ENCODE data around the gene HNRNPH2. TPM values are rescaled to one million over a fixed set of nuclear protein-coding genes. Genes with fewer than 3 reads are reported as not detected.

HNRNPH2 gene
- total and polyA plus RNA-seq, 2 experiments from 2014 or later = 59.2 to 80.1 TPM

- TF ChIP-seq REST (IDR thresholded peaks at IDR 0.05; ENCODE audit: unreplicated experiment) = no peak
- TF ChIP-seq CTCF (conservative IDR thresholded peaks at IDR 0.05; ENCODE audit: low read depth in 2 of 2) = peak; percentile 63 to 66
- Mint-ChIP-seq H3K27me3 (ENCODE audit: insufficient read depth, low read depth, poor library complexity) (peaks cover 10% of the 10 kb centered on the region), H3K4me1 (peaks cover 31% of the 10 kb centered on the region), H3K9me3 (no peaks in the 10 kb centered on the region), H3K4me3 (no peak overlapping the region), H3K27ac (peak overlapping the region; percentile 90), H3K36me3 (ENCODE audit: low read depth) (peaks cover 23% of the 10 kb centered on the region)
- Histone ChIP-seq H3K4me3 (no peak overlapping the region), H4K20me1 (replicated peaks; ENCODE audit: insufficient read depth) (no peaks in the 10 kb centered on the region), H2AFZ (no peak overlapping the region), H3K27ac (ENCODE audit: low read depth) (peak overlapping the region; percentile 89), H3K27me3 (ENCODE audit: insufficient read depth) (no peaks in the 10 kb centered on the region), H3K79me2 (replicated peaks; ENCODE audit: insufficient read depth) (peaks cover 20% of the 10 kb centered on the region), H3K4me2 (no peak overlapping the region), H3F3A (replicated peaks; ENCODE audit: low read depth) (no peaks in the 10 kb centered on the region), H3K36me3 (ENCODE audit: insufficient read depth) (no peaks in the 10 kb centered on the region; the same call in 1 of the 2 replicates), H3K9me2 (ENCODE audit: insufficient read depth) (no peaks in the 10 kb centered on the region), H3K4me1 (ENCODE audit: insufficient read depth) (no peaks in the 10 kb centered on the region; the same call in 1 of the 2 replicates)
- DNase-seq (ENCODE audit: low spot score) (peak; percentile 75), ATAC-seq (peak; percentile 38)
These were observed 7.4 kb downstream of the HNRNPH2 start for GRCh38 chrX:101415180-101416145.

GRCh38 chrX:101416691-101417090 lies 8.7 kb downstream of the HNRNPH2 start:
- H3K4me1 Mint-ChIP-seq = peaks cover 27% of the 10 kb centered on the region
- Histone ChIP-seq H3K4me3 (no peak overlapping the region), H2AFZ (peak overlapping the region; percentile 23; the same call in 1 of the 2 replicates), H3K27ac (ENCODE audit: low read depth) (no peak overlapping the region), H3K9me2 (ENCODE audit: insufficient read depth) (no peaks in the 10 kb centered on the region), H4K20me1 (replicated peaks; ENCODE audit: insufficient read depth) (no peaks in the 10 kb centered on the region), H3F3A (replicated peaks; ENCODE audit: low read depth) (no peaks in the 10 kb centered on the region), H3K36me3 (ENCODE audit: insufficient read depth) (no peaks in the 10 kb centered on the region; the same call in 1 of the 2 replicates), H3K4me1 (ENCODE audit: insufficient read depth) (no peaks in the 10 kb centered on the region; the same call in 1 of the 2 replicates), H3K4me2 (no peak overlapping the region), H3K27me3 (ENCODE audit: insufficient read depth) (no peaks in the 10 kb centered on the region), H3K79me2 (replicated peaks; ENCODE audit: insufficient read depth) (peaks cover 8% of the 10 kb centered on the region)
- no peaks in the 10 kb centered on the region for H3K9me3 Mint-ChIP-seq
- peaks cover 10% of the 10 kb centered on the region for H3K27me3 Mint-ChIP-seq (ENCODE audit: insufficient read depth, low read depth, poor library complexity)
- H3K27ac Mint-ChIP-seq = no peak overlapping the region
- ATAC-seq (no peak), DNase-seq (ENCODE audit: low spot score) (no peak)
- H3K4me3 Mint-ChIP-seq = no peak overlapping the region
- peaks cover 30% of the 10 kb centered on the region for H3K36me3 Mint-ChIP-seq (ENCODE audit: low read depth)
- TF ChIP-seq ZNF114 (CRISPR knock-in tag; IDR thresholded peaks at IDR 0.05) (no peak), POLR2AphosphoS5 (IDR thresholded peaks at IDR 0.05; ENCODE audit: low read depth) (no peak), STAT1 (IDR thresholded peaks at IDR 0.05; ENCODE audit: unreplicated experiment) (no peak), REST (IDR thresholded peaks at IDR 0.05; ENCODE audit: unreplicated experiment) (no peak), ZNF331 (CRISPR knock-in tag; IDR thresholded peaks at IDR 0.05; ENCODE audit: low read depth) (no peak), ETS1 (IDR thresholded peaks at IDR 0.05) (no peak), EZH2phosphoT487 (IDR thresholded peaks at IDR 0.05; ENCODE audit: unreplicated experiment) (no peak)
